HUDEP-2 (cell line): Measurements from ENCODE around the gene PRRG2.

Experiments used
- DNase-seq, 76 experiments: peaks; one replicate each; lab custom pipeline; 2025; ENCODE audit not compliant: unreplicated experiment in 76 of 76; lab: John Stamatoyannopoulos, UW

PRRG2 gene

GRCh38 chr19:49636233-49636932 is 55.3 kb downstream of the PRRG2 start:
- no peak for DNase-seq

- DNase-seq = peak in 53 of 76 experiments; percentile 7 to 71 (median 46)
Observed at GRCh38 chr19:49637821-49638738, 57.0 kb downstream of the PRRG2 start.

GRCh38 chr19:49639401-49640112 is 58.4 kb downstream of the PRRG2 start:
- DNase-seq = no peak

GRCh38 chr19:49640113-49640898 is 59.2 kb downstream of the PRRG2 start, which contains the start of gene RRAS:
Gene RRAS, minus strand, starts transcription at chr19:49640143. Its CDS starts 45 bp downstream, at chr19:49640098.
- DNase-seq = peak; percentile 85 to 100 (median 100)
